ENCODE data around the gene SAE1. TPM values are rescaled to one million over a fixed set of nuclear protein-coding genes. Genes with fewer than 3 reads are reported as not detected.
A peak's percentile ranks its signal among the peaks of the same experiment; 100 is the strongest.

SAE1 gene
- polyA plus RNA-seq, 2 of the 4 experiments (the other 2 are of a cell fraction) = 206 to 249 TPM

DNA sequence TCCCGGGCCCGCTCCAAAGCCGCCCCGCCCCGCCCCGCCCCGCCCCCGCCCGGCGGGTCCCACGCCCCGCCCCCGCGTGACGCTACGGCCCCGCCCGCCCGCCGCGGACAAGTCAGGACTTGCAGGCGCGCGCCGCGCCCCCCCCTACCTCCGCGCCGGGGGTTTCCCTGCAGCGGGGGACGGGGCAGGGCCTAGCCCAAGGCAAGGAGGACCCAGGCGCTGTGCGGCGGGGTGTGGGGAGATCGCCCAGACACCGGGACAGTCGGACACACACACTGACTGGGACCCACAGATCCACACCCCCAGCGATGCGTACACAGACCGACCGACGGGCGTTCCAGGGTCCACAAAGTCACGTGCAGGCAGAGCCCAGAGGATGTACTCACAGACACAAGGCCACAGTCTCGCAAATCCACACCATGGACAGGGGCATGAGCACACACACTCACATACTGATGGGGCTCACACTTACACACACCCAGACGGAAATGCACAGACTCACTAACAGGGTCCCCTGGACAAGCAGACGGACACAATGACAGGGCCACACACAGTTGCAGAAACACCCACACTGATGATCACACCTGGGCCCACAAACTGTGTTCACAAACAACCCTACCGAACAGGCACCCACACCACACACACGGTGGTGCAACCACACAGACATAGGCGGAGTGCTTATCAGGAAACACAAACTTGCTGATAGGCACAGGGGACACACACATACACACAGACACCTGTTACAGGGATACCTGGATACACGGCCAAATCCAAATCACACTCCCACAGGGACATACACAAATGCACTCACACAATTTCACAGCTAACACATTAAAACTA, 100.8 kb downstream of the SAE1 start:
- Histone ChIP-seq H3K4me2 (peak overlapping the region; percentile 99), H3K9me3 (no peaks in the 10 kb centered on the region), H3K4me1 (peaks cover 45% of the 10 kb centered on the region), H3K4me3 (peak overlapping the region; percentile 89), H3K27ac (peak overlapping the region; percentile 87 to 98)
- no peak for FAIRE-seq
- ChIA-PET CTCF (interaction anchor here (0.6 to 5.8 kb wide), 5 partner anchors 14 to 218 kb away, joined by 3 to 144 read pairs (median 3); no protein-coding TSS in a partner anchor), POLR2A (interaction anchor here (1.2 to 3.0 kb wide), 5 partner anchors 9 to 118 kb away, joined by 3 to 26 read pairs (median 3); partner anchors contain the start of genes CCDC9 and ZC3H4)
- peak; percentile 4 to 7 for ATAC-seq
- peak; percentile 72 to 90 for DNase-seq (ENCODE audit: low read depth in 1 of 2, low spot score in 1 of 2)
- TF ChIP-seq KDM1A (IDR thresholded peaks at IDR 0.05; ENCODE audit: low read depth) (no peak), MYC (IDR thresholded peaks at IDR 0.05; ENCODE audit: borderline replicate concordance, low read length) (0 out of 2 replicates have a peak, but pooled peaks have one; percentile 4), EHMT2 (IDR thresholded peaks at IDR 0.05; ENCODE audit: low read depth) (no peak), ZSCAN20 (CRISPR knock-in tag; IDR thresholded peaks at IDR 0.05) (no peak), POLR2AphosphoS2 (conservative IDR thresholded peaks at IDR 0.05; ENCODE audit: low read length) (no peak), HOXB13 (CRISPR knock-in tag; IDR thresholded peaks at IDR 0.05; ENCODE audit: low read depth) (0 out of 2 replicates have a peak, but pooled peaks have one; percentile 10), JUN (IDR thresholded peaks at IDR 0.05) (peak; percentile 53 to 86; a peak in 4 of 5 replicates), GATA3 (IDR thresholded peaks at IDR 0.05; ENCODE audit: borderline replicate concordance) (0 out of 2 replicates have a peak, but pooled peaks have one; percentile 42), BHLHE40 (IDR thresholded peaks at IDR 0.05; ENCODE audit: low read depth, low read length) (peak; percentile 74), TFCP2L1 (CRISPR knock-in tag; IDR thresholded peaks at IDR 0.05) (0 out of 2 replicates have a peak, but pooled peaks have one; percentile 41), TP53 (CRISPR knock-in tag; IDR thresholded peaks at IDR 0.05) (peak; percentile 99), MAZ (IDR thresholded peaks at IDR 0.05; ENCODE audit: borderline replicate concordance, low read depth, low read length) (no peak)
- TF ChIP-seq, protein P1, sequence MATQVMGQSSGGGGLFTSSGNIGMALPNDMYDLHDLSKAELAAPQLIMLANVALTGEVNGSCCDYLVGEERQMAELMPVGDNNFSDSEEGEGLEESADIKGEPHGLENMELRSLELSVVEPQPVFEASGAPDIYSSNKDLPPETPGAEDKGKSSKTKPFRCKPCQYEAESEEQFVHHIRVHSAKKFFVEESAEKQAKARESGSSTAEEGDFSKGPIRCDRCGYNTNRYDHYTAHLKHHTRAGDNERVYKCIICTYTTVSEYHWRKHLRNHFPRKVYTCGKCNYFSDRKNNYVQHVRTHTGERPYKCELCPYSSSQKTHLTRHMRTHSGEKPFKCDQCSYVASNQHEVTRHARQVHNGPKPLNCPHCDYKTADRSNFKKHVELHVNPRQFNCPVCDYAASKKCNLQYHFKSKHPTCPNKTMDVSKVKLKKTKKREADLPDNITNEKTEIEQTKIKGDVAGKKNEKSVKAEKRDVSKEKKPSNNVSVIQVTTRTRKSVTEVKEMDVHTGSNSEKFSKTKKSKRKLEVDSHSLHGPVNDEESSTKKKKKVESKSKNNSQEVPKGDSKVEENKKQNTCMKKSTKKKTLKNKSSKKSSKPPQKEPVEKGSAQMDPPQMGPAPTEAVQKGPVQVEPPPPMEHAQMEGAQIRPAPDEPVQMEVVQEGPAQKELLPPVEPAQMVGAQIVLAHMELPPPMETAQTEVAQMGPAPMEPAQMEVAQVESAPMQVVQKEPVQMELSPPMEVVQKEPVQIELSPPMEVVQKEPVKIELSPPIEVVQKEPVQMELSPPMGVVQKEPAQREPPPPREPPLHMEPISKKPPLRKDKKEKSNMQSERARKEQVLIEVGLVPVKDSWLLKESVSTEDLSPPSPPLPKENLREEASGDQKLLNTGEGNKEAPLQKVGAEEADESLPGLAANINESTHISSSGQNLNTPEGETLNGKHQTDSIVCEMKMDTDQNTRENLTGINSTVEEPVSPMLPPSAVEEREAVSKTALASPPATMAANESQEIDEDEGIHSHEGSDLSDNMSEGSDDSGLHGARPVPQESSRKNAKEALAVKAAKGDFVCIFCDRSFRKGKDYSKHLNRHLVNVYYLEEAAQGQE (IDR thresholded peaks at IDR 0.05) = peak; percentile 64
- TF ChIP-seq, protein P2, sequence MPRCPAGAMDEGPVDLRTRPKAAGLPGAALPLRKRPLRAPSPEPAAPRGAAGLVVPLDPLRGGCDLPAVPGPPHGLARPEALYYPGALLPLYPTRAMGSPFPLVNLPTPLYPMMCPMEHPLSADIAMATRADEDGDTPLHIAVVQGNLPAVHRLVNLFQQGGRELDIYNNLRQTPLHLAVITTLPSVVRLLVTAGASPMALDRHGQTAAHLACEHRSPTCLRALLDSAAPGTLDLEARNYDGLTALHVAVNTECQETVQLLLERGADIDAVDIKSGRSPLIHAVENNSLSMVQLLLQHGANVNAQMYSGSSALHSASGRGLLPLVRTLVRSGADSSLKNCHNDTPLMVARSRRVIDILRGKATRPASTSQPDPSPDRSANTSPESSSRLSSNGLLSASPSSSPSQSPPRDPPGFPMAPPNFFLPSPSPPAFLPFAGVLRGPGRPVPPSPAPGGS (IDR thresholded peaks at IDR 0.05) = peak; percentile 77; the same call in 2 of the 3 replicates
- TF ChIP-seq, protein P3, sequence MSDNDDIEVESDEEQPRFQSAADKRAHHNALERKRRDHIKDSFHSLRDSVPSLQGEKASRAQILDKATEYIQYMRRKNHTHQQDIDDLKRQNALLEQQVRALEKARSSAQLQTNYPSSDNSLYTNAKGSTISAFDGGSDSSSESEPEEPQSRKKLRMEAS (IDR thresholded peaks at IDR 0.05) = peak; percentile 77
- TF ChIP-seq, protein P4, sequence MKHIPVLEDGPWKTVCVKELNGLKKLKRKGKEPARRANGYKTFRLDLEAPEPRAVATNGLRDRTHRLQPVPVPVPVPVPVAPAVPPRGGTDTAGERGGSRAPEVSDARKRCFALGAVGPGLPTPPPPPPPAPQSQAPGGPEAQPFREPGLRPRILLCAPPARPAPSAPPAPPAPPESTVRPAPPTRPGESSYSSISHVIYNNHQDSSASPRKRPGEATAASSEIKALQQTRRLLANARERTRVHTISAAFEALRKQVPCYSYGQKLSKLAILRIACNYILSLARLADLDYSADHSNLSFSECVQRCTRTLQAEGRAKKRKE (CRISPR knock-in tag; IDR thresholded peaks at IDR 0.05; ENCODE audit: low read depth) = 0 out of 2 replicates have a peak, but pooled peaks have one; percentile 56
- TF ChIP-seq, protein P5, sequence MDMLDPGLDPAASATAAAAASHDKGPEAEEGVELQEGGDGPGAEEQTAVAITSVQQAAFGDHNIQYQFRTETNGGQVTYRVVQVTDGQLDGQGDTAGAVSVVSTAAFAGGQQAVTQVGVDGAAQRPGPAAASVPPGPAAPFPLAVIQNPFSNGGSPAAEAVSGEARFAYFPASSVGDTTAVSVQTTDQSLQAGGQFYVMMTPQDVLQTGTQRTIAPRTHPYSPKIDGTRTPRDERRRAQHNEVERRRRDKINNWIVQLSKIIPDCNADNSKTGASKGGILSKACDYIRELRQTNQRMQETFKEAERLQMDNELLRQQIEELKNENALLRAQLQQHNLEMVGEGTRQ (IDR thresholded peaks at IDR 0.05) = peak; percentile 81
- WGBS (ENCODE audit: missing lambda C conversion rate) = 15% methylated on average over 20 of the region's 51 CpGs
